Esophagus squamous epithelium (tissue), 5 donors: ENCODE measurements around the gene NDUFS4. TPM values are rescaled to one million over a fixed set of nuclear protein-coding genes. Genes with fewer than 3 reads are reported as not detected.

Source experiments
- DNase-seq: peaks from one replicate; lab custom pipeline; 2025; lab: John Stamatoyannopoulos, UW
- H3K27ac ChIP-seq, 4 donors: fragments of 200-600 bp; sonication (generic); one replicate each; pipeline ENCODE4 v1.5.1; 2016 to 2019; ENCODE audit warnings: mild to moderate bottlenecking in 1 of 4
- H3K27me3 ChIP-seq, 4 donors: fragments of 200-600 bp; sonication (generic); 1 replicate in 3 of 4; 2 replicates in 1 of 4; pipeline versions ENCODE4 v1.5.1 to v1.6.0; 2017 to 2021; ENCODE audit warnings: antibody characterized with exemption in 1 of 4
- H3K36me3 ChIP-seq, 3 donors: fragments of 200-600 bp; sonication (generic); one replicate each; pipeline ENCODE4 v1.5.1; 2016 to 2019
- H3K4me1 ChIP-seq, 3 donors: fragments of 200-600 bp; sonication (generic); one replicate each; pipeline ENCODE4 v1.5.1; 2017 to 2019
- H3K4me3 ChIP-seq, 4 donors: fragments of 200-600 bp; sonication (generic); 1 replicate in 3 of 4; 2 replicates in 1 of 4; pipeline ENCODE4 v1.5.1; 2016 to 2019; ENCODE audit warnings: mild to moderate bottlenecking in 2 of 4, moderate library complexity in 1 of 4
- H3K9me3 ChIP-seq, 3 donors: fragments of 200-600 bp; sonication (generic); one replicate each; pipeline ENCODE4 v1.5.1; 2016 to 2019
- POLR2A ChIP-seq, 4 donors: fragments of 450-650 bp; IDR thresholded peaks; one replicate each; pipeline ENCODE4 v1.6.1; 2017; ENCODE audit warnings: antibody characterized with exemption in 4 of 4, mild to moderate bottlenecking in 4 of 4, moderate library complexity in 3 of 4
- WGBS, 2 donors: methylation state at CpG; one replicate each; pipeline ENCODE4 v1.1.5; 2018; 5-methylcytosine and 5-hydroxymethylcytosine counted together
- intact Hi-C: fragments of 100-400 bp; cut with DNase I; formaldehyde crosslinking; loops from one replicate; pipeline ENCODE4 v1.15.0; 2022
- total RNA-seq, 4 donors: library from RNA; depleted of rRNA; stranded (reverse); fragments of >200 nt; gene quantifications; one replicate each; pipeline ENCODE4 v1.1.0, GENCODE V29; 2016
- TF ChIP-seq, protein P1 (sequence below), 6 experiments: fragments of 450-650 bp in 4 of 6; fragments of 200-600 bp in 2 of 6; sonication (generic) in 2 of 6; IDR thresholded peaks; one replicate each; pipeline ENCODE4 v1.5.1; 2016 to 2019; ENCODE audit warnings: antibody characterized with exemption in 6 of 6, mild to moderate bottlenecking in 4 of 6, moderate library complexity in 4 of 6
- donor health status: DM: yes; HTN: yes; CAD: no.

Gene NDUFS4
- total RNA-seq, 4 donors from 2014 or later = 70.8 to 129 (median 89.8) TPM

GRCh38 chr5:53613536-53613935 is 53.1 kb downstream of the NDUFS4 start:
- no peaks in the 10 kb centered on the region for H3K4me1 ChIP-seq
- no peak for TF ChIP-seq POLR2A (IDR thresholded peaks at IDR 0.05)
- TF ChIP-seq, protein P1, sequence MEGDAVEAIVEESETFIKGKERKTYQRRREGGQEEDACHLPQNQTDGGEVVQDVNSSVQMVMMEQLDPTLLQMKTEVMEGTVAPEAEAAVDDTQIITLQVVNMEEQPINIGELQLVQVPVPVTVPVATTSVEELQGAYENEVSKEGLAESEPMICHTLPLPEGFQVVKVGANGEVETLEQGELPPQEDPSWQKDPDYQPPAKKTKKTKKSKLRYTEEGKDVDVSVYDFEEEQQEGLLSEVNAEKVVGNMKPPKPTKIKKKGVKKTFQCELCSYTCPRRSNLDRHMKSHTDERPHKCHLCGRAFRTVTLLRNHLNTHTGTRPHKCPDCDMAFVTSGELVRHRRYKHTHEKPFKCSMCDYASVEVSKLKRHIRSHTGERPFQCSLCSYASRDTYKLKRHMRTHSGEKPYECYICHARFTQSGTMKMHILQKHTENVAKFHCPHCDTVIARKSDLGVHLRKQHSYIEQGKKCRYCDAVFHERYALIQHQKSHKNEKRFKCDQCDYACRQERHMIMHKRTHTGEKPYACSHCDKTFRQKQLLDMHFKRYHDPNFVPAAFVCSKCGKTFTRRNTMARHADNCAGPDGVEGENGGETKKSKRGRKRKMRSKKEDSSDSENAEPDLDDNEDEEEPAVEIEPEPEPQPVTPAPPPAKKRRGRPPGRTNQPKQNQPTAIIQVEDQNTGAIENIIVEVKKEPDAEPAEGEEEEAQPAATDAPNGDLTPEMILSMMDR (IDR thresholded peaks at IDR 0.05) = no peak
- no peak for DNase-seq
- no peak overlapping the region for H3K4me3 ChIP-seq
- no peak overlapping the region for H3K27ac ChIP-seq
- intact Hi-C loops = no loop called here
- H3K36me3 ChIP-seq = peaks cover 0 to 4% (median 0%) of the 10 kb centered on the region in 3 donors
- no peaks in the 10 kb centered on the region for H3K9me3 ChIP-seq
- H3K27me3 ChIP-seq = no peaks in the 10 kb centered on the region

DNA sequence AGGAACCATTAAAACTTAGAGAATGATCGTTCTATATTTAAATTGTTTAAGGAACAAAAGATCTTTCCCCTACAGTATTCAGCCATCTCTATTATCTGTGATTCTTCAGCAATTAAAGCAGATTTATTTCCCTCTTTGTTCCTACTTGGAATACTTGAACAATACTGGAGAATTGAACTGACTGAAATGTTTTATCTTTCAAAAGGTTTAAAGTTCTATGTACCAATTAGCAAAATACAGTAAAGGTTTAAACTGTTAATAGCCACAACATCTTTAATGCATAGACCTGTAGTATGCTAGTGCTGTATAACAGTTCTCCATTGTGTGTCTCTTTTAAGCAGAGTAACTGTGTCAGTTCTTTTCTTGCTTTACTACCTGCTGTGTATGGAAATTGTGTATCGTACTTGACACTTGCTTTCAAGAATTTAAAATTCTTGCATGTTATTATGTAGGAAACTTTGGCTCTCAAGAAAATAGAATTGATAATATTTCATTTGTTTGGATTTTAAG is 54.0 kb downstream of the NDUFS4 start:
- Histone ChIP-seq H3K9me3 (no peaks in the 10 kb centered on the region), H3K4me1 (no peaks in the 10 kb centered on the region), H3K4me3 (no peak overlapping the region), H3K27ac (no peak overlapping the region), H3K27me3 (no peaks in the 10 kb centered on the region), H3K36me3 (no peaks in the 10 kb centered on the region)
- WGBS, 2 donors = 83 to 94% methylated on average over 2 of the region's 2 CpGs
- no peak for DNase-seq
- intact Hi-C loops = no loop called here
- no peak for TF ChIP-seq POLR2A (IDR thresholded peaks at IDR 0.05)
- TF ChIP-seq, protein P1 (IDR thresholded peaks at IDR 0.05) = no peak

- Histone ChIP-seq H3K36me3 (peaks cover 0 to 2% (median 0%) of the 10 kb centered on the region in 3 donors), H3K27ac (no peak overlapping the region), H3K4me1 (no peaks in the 10 kb centered on the region), H3K4me3 (no peak overlapping the region), H3K27me3 (no peaks in the 10 kb centered on the region), H3K9me3 (no peaks in the 10 kb centered on the region)
- TF ChIP-seq POLR2A (IDR thresholded peaks at IDR 0.05) = no peak
- TF ChIP-seq, protein P1 (IDR thresholded peaks at IDR 0.05) = no peak
- intact Hi-C loops = no loop called here
- no peak for DNase-seq
- WGBS, 2 donors = 91 to 94% methylated on average over 3 of the region's 3 CpGs
Measured at GRCh38 chr5:53616939-53617549, 56.6 kb downstream of the NDUFS4 start.

DNA sequence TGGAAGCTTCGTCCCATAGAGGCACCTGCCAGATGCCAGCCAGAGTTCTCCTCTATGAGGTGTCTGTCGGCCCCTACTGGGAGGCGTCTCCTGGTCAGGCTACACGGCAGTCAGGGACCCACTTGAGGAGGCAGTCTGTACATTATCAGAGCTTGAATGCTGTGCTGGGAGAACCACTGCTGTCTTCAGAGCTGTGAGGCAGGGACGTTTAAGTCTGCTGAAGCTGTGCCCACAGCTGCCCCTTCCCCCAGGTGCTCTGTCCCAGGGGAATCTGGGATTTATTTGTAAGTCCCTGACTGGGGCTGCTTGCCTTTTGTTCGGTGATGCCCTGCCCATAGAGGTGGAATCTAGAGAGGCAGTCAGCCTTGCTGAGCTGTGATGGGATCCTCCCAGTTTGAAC is 70.8 kb downstream of the NDUFS4 start:
- 71 to 83% methylated on average over 3 to 4 of the region's 6 CpGs for WGBS, 2 donors
- no peak for DNase-seq
- peaks cover 0 to 21% (median 4%) of the 10 kb centered on the region in 3 donors for H3K36me3 ChIP-seq
- H3K27ac ChIP-seq = no peak overlapping the region
- no peaks in the 10 kb centered on the region for H3K4me1 ChIP-seq
- TF ChIP-seq, protein P1 (IDR thresholded peaks at IDR 0.05) = no peak
- TF ChIP-seq POLR2A (IDR thresholded peaks at IDR 0.05) = no peak
- peaks cover 0 to under 1% (median 0%) of the 10 kb centered on the region in 3 donors for H3K9me3 ChIP-seq
- H3K4me3 ChIP-seq = no peak overlapping the region
- H3K27me3 ChIP-seq = no peaks in the 10 kb centered on the region
- intact Hi-C loops = no loop called here

DNA sequence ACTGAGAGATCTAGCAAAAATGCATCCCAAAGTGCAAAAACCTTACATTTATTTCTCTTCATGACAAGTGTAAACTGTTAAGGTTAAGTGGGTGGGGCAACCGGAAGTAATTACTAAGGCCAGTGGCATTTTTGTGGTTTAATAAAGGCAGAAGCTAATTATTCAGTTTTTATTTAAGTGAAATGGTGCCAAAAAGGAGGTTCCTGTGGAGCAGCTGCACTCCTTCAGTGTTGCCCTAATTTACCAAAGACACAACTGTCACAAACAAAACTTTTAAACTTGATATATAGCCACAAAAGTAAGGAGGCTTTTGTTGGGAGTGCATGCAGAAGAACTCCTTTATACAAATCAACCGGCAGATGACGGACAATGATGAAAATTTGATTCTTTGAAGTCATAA is 81.6 kb downstream of the NDUFS4 start:
- H3K27ac ChIP-seq = no peak overlapping the region
- peaks cover 0 to 13% (median 4%) of the 10 kb centered on the region in 3 donors for H3K4me1 ChIP-seq
- H3K27me3 ChIP-seq = no peaks in the 10 kb centered on the region
- H3K36me3 ChIP-seq = peaks cover 0 to 16% (median 0%) of the 10 kb centered on the region in 3 donors
- H3K4me3 ChIP-seq = no peak overlapping the region
- intact Hi-C loops = no loop called here
- H3K9me3 ChIP-seq = no peaks in the 10 kb centered on the region
- TF ChIP-seq, protein P1 (IDR thresholded peaks at IDR 0.05) = no peak
- TF ChIP-seq POLR2A (IDR thresholded peaks at IDR 0.05) = no peak
- 37% methylated on average over 3 of the region's 3 CpGs for WGBS, 2 donors
- DNase-seq = no peak
